CD14-positive monocyte (primary cell): ENCODE data around the gene MOK. TPM values are rescaled to one million over a fixed set of nuclear protein-coding genes. Genes with fewer than 3 reads are reported as not detected.

ENCODE experiments used
- DNase-seq, 3 donors: peaks; one replicate each; pipeline ENCODE4 v3.0.0-alpha.2; 2011 to 2022
- H2AFZ ChIP-seq: 2 replicates; pipeline ENCODE4 v1.6.0; 2012; ENCODE audit warnings: mild to moderate bottlenecking, low read depth, low read length, inconsistent platforms; ENCODE audit not compliant: insufficient read depth, poor library complexity, severe bottlenecking
- H3K27ac ChIP-seq, 2 donors: 1 replicate in 1 of 2; 2 replicates in 1 of 2; pipeline ENCODE4 v1.5.1; 2012 to 2013; ENCODE audit warnings: low read length in 2 of 2, control low read depth in 1 of 2, inconsistent platforms in 1 of 2, low read depth in 1 of 2, mild to moderate bottlenecking in 1 of 2
- H3K27me3 ChIP-seq, 2 donors: one replicate each; pipeline versions ENCODE4 v1.6.0 to v1.6.1; 2011 to 2013; ENCODE audit warnings: low read length in 2 of 2; ENCODE audit not compliant: control insufficient read depth in 2 of 2, insufficient read depth in 2 of 2
- H3K36me3 ChIP-seq, 2 donors: replicated peaks in 1 of 2; 1 replicate in 1 of 2; 2 replicates in 1 of 2; pipeline versions ENCODE4 v1.5.1 to v1.6.1; 2012 to 2013; ENCODE audit warnings: low read length in 2 of 2, control low read depth in 1 of 2, inconsistent platforms in 1 of 2, mild to moderate bottlenecking in 1 of 2; ENCODE audit not compliant: insufficient read depth in 2 of 2, control insufficient read depth in 1 of 2
- H3K4me1 ChIP-seq, 2 donors: 1 replicate in 1 of 2; 2 replicates in 1 of 2; pipeline versions ENCODE4 v1.5.1 to v1.6.1; 2012 to 2013; ENCODE audit warnings: low read length in 2 of 2, control low read depth in 1 of 2, inconsistent platforms in 1 of 2, mild to moderate bottlenecking in 1 of 2, moderate library complexity in 1 of 2; ENCODE audit not compliant: insufficient read depth in 2 of 2, control insufficient read depth in 1 of 2
- H3K4me2 ChIP-seq: replicated peaks from 2 replicates; pipeline ENCODE3; 2012; ENCODE audit warnings: low read length, moderate library complexity, mild to moderate bottlenecking; ENCODE audit not compliant: poor library complexity, severe bottlenecking; ENCODE audit errors: extremely low read depth
- H3K4me3 ChIP-seq, 3 experiments: fragments of 200-600 bp in 1 of 3; sonication (generic) in 1 of 3; replicated peaks in 1 of 3; 1 replicate in 2 of 3; 2 replicates in 1 of 3; pipeline ENCODE4 v1.5.1; 2011 to 2013; ENCODE audit warnings: low read length in 3 of 3, mild to moderate bottlenecking in 3 of 3, control low read depth in 2 of 3, low read depth in 2 of 3, inconsistent platforms in 1 of 3, moderate library complexity in 1 of 3
- H3K79me2 ChIP-seq: 2 replicates; pipeline ENCODE4 v1.6.0; 2012; ENCODE audit warnings: mild to moderate bottlenecking, control low read depth, inconsistent platforms, low read length, moderate library complexity; ENCODE audit not compliant: insufficient read depth
- H3K9ac ChIP-seq: 2 replicates; pipeline ENCODE4 v1.6.0; 2017; ENCODE audit warnings: low read length, mild to moderate bottlenecking; ENCODE audit not compliant: insufficient read depth, poor library complexity, severe bottlenecking
- H3K9me3 ChIP-seq, 2 donors: replicated peaks in 1 of 2; 1 replicate in 1 of 2; 2 replicates in 1 of 2; pipeline versions ENCODE4 v1.5.1 to v1.6.1; 2012 to 2013; ENCODE audit warnings: low read length in 2 of 2, control low read depth in 1 of 2; ENCODE audit not compliant: control insufficient read depth in 1 of 2, insufficient read depth in 1 of 2
- H4K20me1 ChIP-seq: 2 replicates; pipeline ENCODE4 v1.6.0; 2012; ENCODE audit warnings: mild to moderate bottlenecking, low read length, control low read depth, moderate library complexity; ENCODE audit not compliant: insufficient read depth
- H3K27ac Mint-ChIP-seq, 7 donors: one replicate each; pipeline ENCODE4 v1.8.0; 2020; ENCODE audit warnings: mild to moderate bottlenecking in 7 of 7, mixed read lengths in 7 of 7, moderate library complexity in 6 of 7, inconsistent platforms in 2 of 7
- H3K27me3 Mint-ChIP-seq, 3 donors: one replicate each; pipeline ENCODE4 v1.8.0; 2021 to 2022; ENCODE audit warnings: low read depth in 3 of 3, mild to moderate bottlenecking in 3 of 3, mixed read lengths in 3 of 3, moderate library complexity in 3 of 3, inconsistent platforms in 1 of 3
- H3K36me3 Mint-ChIP-seq, 2 donors: one replicate each; pipeline ENCODE4 v1.8.0; 2020; ENCODE audit warnings: mixed read lengths in 2 of 2, inconsistent platforms in 1 of 2, mild to moderate bottlenecking in 1 of 2
- H3K4me1 Mint-ChIP-seq: one replicate; pipeline ENCODE4 v1.8.0; 2020; ENCODE audit warnings: mild to moderate bottlenecking, mixed read lengths
- H3K4me3 Mint-ChIP-seq, 2 donors: one replicate each; pipeline ENCODE4 v1.8.0; 2020; ENCODE audit warnings: mild to moderate bottlenecking in 2 of 2, mixed read lengths in 2 of 2, moderate library complexity in 1 of 2
- H3K9me3 Mint-ChIP-seq, 7 donors: one replicate each; pipeline ENCODE4 v1.8.0; 2020 to 2022; ENCODE audit warnings: mixed read lengths in 7 of 7, mild to moderate bottlenecking in 6 of 7, moderate library complexity in 6 of 7, inconsistent platforms in 2 of 7
- CTCF ChIP-seq: fragments of 200-600 bp; IDR thresholded peaks from one replicate; pipeline ENCODE4 v1.8.0; 2022; ENCODE audit warnings: antibody characterized with exemption, mild to moderate bottlenecking
- WGBS: methylation state at CpG from one replicate; pipeline ENCODE4 v1.1.5; 2013; ENCODE audit warnings: missing lambda C conversion rate; ENCODE audit not compliant: insufficient coverage; 5-methylcytosine and 5-hydroxymethylcytosine counted together
- intact Hi-C, 2 donors: fragments of 100-400 bp; cut with micrococcal nuclease; formaldehyde crosslinking; loops; one replicate each; pipeline versions ENCODE4 v1.15.0 to v1.15.1; 2023
- polyA plus RNA-seq, 3 donors: library from polyadenylated mRNA; depleted of rRNA in 1 of 3; unstranded in 2 of 3; stranded (reverse) in 1 of 3; fragments of 300-500 nt in 2 of 3; fragments of >200 nt in 1 of 3; fragmentation: Illumina TruSeq in 2 of 3; gene quantifications; 1 replicate in 2 of 3; 2 replicates in 1 of 3; pipeline ENCODE4 v1.2.3, GENCODE V29; 2012 to 2021

The MOK gene
- polyA plus RNA-seq, 3 donors: 0.67 to 3.4 (median 1.8) TPM

DNA sequence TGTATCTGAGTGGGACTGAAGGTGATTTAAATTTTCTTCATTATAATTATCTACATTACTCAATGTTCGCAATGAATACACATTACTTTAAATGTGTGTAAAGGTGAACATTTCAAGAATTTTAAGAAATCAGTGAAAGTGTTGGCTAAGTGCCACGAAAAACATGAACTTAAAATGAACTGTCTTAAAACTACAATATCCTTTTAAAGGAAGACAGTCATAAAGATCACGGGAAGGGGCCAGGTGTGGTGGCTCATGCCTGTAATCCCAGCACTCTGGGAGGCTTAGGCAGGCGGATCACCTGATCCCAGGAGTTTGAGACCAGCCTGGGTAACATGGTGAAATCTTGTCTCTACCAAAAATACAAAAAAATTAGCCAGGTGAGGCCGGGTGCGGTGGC, 11.2 kb downstream of the MOK start:
- Histone ChIP-seq H3K4me2 (no peak overlapping the region), H4K20me1 (no peaks in the 10 kb centered on the region), H2AFZ (no peak overlapping the region), H3K9me3 (no peaks in the 10 kb centered on the region), H3K27ac (no peak overlapping the region), H3K4me3 (no peak overlapping the region), H3K27me3 (no peaks in the 10 kb centered on the region), H3K4me1 (no peaks in the 10 kb centered on the region), H3K36me3 (no peaks in the 10 kb centered on the region), H3K79me2 (no peaks in the 10 kb centered on the region), H3K9ac (no peak overlapping the region)
- DNase-seq: no peak
- H3K27ac Mint-ChIP-seq: no peak overlapping the region
- intact Hi-C loops: no loop called here
- peaks cover 0 to 6% (median 4%) of the 10 kb centered on the region in 7 donors for H3K9me3 Mint-ChIP-seq
- H3K4me1 Mint-ChIP-seq: no peaks in the 10 kb centered on the region
- no peak for TF ChIP-seq CTCF
- H3K36me3 Mint-ChIP-seq: no peaks in the 10 kb centered on the region
- 85% methylated on average over 2 of the region's 6 CpGs for WGBS
- H3K27me3 Mint-ChIP-seq: peaks cover 0 to 5% (median 4%) of the 10 kb centered on the region in 3 donors
- no peak overlapping the region for H3K4me3 Mint-ChIP-seq

GRCh38 chr14:102292441-102292840, 12.5 kb downstream of the MOK start:
- Histone ChIP-seq H3K36me3 (no peaks in the 10 kb centered on the region), H3K27ac (no peak overlapping the region), H4K20me1 (no peaks in the 10 kb centered on the region), H3K79me2 (no peaks in the 10 kb centered on the region), H3K9ac (no peak overlapping the region), H3K9me3 (no peaks in the 10 kb centered on the region), H2AFZ (no peak overlapping the region), H3K4me3 (no peak overlapping the region), H3K27me3 (no peaks in the 10 kb centered on the region), H3K4me2 (no peak overlapping the region), H3K4me1 (no peaks in the 10 kb centered on the region)
- intact Hi-C loops: no loop called here
- H3K4me3 Mint-ChIP-seq: no peak overlapping the region
- no peak overlapping the region for H3K27ac Mint-ChIP-seq
- no peak for DNase-seq
- H3K27me3 Mint-ChIP-seq: peaks cover 0 to 4% (median 4%) of the 10 kb centered on the region in 3 donors
- peaks cover 0 to 3% (median 0%) of the 10 kb centered on the region in 7 donors for H3K9me3 Mint-ChIP-seq
- 100% methylated on average over 1 of the region's 1 CpG for WGBS
- TF ChIP-seq CTCF: no peak
- H3K36me3 Mint-ChIP-seq: no peaks in the 10 kb centered on the region
- no peaks in the 10 kb centered on the region for H3K4me1 Mint-ChIP-seq
